Mammary epithelial cell (primary cell): Measurements from ENCODE around the gene KDELR1.

Experiments used
- CTCF ChIP-seq, 2 donors: IDR thresholded peaks in 1 of 2; conservative IDR thresholded peaks in 1 of 2; 2 replicates each; pipeline ENCODE4 v1.5.1; 2011 to 2012; ENCODE audit warnings: inconsistent platforms in 2 of 2, low read length in 2 of 2, mild to moderate bottlenecking in 2 of 2, control low read depth in 1 of 2, low read depth in 1 of 2; ENCODE audit not compliant: insufficient read depth in 1 of 2; ENCODE audit errors: extremely low read depth in 1 of 2
- EZH2 ChIP-seq: IDR thresholded peaks from 2 replicates; pipeline ENCODE4 v1.6.1; 2012; ENCODE audit warnings: low read length, inconsistent platforms, borderline replicate concordance

- TF ChIP-seq CTCF (conservative IDR thresholded peaks at IDR 0.05 in 1 of 2, IDR thresholded peaks at IDR 0.05 in 1 of 2; ENCODE audit: extremely low read depth in 1 of 2, insufficient read depth in 1 of 2, low read depth in 1 of 2, low read length in 2 of 2) (no peak), EZH2 (no peak)
These were observed 27.3 kb downstream of the KDELR1 start, which contains the start of the genes SYNGR4 and TMEM143 for GRCh38 chr19:48363810-48364597.
